NCI-H1048 (cell line): Measurements from ENCODE around the gene ATG101.

Source experiments
- DNase-seq: peaks from one replicate; lab custom pipeline; 2025; lab: John Stamatoyannopoulos, UW

ATG101 gene

DNA sequence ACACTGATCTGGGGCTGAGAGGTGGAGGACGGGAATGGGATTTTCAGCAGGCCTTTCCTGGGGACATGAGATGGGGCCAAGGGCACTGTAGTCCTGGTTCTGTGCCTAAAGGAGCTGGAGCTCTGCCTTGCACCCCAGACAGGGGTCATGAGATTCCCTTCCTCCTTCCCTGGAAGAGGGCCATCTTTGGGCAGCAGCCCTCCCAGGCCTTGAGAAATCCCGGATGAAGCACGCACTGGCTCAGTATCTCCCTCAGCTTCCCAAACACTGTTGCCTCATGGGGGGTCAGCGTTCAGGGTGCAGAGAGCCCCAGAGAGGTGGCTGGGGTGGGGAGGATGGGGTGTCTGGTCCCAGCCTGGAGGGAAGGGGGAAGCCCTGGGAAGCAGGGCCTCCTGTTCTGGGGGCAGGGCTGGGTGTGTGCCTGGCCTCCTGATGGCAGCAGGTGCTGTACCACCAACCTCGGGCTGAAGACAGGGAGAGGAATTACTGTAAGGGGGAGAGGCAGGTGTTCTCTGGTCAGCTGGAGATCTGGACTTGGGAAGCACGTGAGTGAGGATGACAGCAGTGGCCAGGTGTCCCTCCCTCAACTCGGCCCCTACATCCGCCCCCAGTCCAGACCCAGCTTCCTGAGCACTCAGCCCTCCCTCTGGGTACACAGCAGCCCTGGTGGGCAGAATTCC lies 26.9 kb upstream of the ATG101 start:
- DNase-seq: no peak

DNA sequence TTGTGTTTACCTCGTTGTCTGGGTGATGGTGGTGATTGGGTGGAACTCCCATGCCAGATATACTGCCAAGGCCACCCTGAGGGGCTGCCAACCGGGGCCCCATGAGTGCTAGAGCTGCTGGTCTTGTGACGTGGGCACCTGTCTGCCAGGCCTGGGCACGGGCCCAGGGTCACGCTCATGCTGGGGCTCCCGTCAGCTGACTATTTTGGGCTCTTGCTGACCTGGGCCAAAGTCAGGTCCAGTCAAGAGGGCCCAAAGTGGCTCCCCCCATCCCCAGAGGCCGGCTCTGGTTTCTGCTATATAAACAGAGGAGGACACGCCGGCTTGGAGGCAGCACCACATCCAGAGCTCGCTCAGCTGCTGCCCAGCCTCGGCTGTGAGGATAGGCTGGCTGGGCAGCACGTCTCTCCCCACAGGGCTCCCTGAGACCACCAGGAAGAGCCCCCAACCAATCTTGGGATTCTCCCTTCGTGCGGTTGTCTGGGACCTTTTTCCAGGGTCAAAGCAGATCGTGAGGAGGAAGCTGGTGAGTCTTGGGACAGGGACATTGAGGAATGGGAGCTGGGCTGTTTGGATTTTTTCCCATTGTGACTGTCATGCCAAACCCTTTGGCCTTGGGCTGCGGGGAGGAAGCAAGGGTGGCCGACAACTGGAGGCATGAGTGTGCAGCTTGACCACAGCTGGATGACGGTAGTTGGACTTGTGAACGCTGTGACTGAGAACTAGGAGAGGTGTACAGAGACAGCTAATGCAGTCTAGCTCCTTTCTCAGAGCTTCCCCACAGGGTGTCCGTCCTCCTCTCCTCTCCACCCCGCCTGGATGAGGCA lies 26.2 kb upstream of the ATG101 start:
- DNase-seq: no peak

DNA sequence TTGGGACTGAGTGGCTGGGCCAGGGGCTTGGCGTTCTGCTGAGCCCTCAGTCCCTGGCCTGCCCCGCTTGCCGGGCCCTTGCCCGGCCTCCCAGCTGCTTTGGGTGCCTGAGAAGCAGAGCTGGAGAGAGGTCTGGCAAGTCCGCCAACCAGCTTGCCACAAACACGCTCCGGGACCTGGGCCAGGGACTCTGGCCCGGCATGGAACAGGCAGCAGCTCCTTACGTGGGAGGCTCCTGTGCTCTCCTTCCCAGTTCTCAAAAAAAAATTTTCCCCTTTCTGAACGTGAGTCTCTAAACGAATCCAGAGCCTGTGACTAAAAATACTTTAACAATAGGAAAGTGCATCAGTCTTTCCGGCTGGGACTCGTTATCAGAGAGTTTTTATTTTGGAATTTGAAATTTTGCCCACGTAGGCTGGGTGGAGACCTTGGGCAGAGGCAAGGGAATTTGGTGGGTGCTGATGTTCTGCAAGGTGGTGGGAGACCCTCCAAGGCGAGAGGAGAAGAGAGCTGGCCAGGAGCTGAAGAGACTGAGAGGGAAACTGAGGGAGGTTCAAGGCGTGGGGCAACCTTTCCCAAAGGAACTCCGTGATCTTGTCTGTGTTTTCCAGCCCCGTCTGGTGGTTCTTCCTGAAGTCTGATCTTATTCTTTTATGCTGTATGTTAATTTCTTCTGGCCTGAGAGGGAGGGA lies 25.3 kb upstream of the ATG101 start:
- DNase-seq: no peak

DNA sequence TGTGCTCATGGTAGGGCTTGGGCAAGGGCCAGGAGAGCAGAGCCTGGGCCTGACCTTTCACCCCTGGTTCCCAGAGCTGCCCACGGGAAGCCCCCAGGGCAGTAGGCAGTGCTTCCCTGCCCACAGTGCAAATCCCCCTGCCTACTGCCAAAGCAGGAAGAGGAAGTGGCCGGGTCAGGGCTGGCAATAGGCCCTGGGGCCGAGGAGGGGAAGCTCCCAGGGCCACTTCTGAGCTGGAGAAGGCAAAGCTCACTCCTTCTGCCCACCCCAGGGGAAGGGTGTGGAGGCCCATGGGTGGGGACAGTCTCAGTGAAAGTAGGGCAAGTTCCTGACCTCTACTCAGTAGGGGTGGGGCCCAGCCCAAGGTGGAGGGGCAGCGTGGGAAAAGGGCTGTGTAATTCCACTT lies 24.0 kb upstream of the ATG101 start:
- no peak for DNase-seq

DNA sequence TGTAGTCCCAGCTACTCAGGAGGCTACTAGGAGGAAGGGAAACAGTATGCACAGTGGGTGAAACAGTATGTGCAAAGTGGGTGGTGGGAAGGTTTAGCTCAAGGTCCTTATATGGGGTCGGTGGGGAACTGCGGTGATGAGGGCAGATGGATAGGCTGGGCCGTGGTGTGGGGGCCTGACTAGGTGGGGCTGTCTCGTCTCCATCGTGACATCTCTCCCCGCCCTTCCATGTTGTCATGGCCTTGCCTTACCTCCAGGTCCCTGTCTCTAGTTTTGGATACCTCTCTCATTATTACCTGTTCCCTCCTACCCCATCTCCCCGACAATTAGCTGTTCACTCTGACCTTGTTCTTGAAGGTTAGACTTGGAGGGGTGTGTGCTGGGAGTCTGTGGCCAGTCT lies 22.9 kb upstream of the ATG101 start:
- no peak for DNase-seq

DNA sequence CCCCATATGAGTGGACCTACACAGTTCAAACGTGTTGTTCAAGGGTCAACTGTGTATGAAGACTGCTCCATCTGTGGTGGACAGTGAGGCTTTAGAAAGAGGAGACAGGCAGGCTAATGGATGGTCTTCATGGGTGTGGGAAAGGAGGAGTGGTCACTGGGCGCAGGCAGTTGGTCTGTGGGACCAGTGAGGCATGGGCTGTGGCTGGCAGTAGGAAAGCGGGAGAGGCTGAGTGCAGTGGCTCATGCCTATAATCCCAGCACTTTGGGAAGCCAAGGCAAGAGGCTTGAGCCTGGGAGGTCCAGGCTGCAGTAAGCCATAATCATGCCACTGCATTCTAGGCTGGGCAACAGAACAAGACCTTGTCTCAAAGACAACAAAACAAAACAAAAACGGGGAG lies 20.5 kb upstream of the ATG101 start:
- no peak for DNase-seq

DNA sequence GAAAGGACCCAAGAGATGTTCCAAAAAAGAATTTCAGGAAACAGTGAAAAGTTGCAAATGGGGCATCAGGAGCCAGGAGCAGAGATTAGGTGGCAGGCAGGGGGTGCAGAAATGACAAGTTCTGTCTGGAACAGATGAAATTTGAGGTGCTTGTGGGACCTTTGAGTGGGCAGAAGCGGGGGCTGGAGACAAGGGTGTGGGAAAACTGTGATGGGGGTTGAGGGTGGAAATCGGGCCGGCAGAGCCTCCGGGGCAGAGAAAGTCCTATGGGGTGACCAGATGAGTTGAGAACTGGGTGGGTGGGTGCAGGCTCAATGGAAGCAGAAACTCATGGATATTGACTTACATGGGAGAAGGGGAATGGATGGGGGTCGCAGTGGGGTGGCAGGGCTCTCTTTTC lies 20.1 kb upstream of the ATG101 start:
- no peak for DNase-seq

DNA sequence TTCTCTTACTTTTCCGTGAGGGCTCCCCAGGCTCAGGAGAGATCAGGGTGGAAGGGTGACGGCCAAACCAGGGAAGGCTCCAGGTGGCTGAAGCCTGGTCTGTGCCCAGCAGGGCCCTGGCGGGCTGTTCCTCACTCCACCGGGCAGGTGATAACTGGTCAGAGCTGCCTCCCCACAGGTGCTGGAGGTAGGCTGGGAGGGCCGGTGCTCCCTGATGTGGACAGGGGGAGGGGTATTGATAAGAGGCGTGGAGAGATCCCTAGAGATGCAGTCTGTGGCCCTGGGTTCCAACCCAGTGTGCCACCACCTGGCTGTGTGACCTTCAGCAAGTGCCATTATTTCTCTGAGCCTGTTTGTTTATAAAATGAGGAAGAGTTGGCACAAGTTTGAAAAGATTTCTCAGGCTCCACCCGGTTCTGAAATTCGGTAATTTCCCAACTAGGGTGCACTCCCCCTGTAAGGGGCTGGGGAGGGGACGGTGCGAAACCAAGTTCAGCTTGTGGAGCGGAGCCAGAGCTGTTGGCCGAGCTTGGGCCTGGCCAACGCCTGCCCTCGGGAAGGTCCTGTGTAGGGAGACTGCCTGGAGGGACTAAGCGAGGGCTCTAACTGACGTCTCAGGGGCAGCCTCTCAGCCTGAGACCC lies 19.5 kb upstream of the ATG101 start:
- no peak for DNase-seq

DNA sequence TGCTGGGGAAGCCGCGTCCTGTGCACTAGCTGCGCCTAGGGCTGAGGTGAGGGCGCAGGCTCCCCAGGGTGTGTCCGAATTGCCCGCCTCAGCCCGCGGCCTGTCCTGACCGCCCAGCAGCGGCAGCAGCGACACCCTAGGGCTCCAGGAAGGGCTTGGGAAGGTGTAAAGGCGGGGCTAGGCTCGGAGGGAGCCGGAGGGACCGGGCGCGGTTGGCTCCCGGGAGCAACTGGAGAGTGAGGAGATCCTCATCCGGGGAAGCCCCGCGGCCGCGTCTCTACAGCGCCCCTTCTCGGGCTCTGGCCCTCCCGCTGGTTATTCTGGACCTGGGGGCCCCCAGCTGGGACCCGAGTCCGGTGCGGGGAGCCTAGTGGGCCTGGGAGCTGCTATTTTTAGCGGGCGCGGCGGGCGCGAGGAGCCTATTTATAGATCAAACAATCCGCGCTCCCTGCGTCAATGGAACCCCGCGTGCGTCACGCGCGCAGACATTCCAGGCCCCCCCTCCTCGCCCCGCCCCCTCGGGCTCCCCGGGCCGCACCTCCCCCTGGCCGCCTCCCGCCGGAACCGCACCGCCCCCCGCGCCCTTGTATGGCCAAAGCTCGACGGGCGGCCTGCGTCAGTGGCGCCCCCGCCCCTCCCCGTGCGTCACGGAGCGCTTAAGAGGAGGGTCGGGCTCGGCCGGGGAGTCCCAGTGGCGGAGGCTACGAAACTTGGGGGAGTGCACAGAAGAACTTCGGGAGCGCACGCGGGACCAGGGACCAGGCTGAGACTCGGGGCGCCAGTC lies 18.8 kb upstream of the ATG101 start, which contains the start of gene NR4A1:
Gene NR4A1, plus strand, starts transcription at position 685 of the 784 bp plus-strand sequence. CDS start 2,887 bp downstream, outside the sequence.
- peak; percentile 88 for DNase-seq

DNA sequence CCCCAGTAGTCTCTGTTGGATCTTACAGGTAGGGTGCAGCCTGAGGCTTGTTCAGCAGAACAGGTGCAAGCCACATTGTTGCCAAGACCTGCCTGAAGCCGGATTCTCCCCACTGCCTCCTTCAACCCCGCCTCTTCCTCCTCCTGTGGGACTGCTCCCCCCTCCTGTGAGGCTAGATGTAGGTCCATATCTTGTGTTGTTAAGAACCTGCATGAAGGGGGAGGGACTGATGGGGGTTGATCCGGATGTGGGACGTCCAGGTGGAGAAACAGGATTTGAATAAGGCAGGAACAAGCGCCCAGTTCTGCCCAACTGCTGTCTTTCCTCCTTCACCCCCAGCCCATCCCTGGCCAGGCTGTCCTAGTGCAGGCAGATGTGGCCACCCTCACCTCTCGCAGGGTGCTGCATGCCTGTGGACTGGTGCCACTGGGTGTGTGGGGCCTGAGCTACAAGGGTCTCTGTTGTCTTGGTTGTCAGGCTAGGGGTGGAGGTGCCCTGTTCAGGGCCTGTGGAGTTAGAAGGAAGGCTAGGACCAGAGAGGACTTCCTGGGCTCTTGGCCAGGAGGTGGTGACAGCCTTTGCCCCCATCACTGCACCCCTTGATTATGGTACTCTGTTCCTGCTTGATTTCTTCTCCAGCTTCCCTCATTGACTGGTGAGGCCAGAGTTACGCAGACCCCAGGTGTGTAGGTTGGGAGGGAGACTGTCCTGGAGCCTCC lies 17.2 kb upstream of the ATG101 start:
- no peak for DNase-seq

DNA sequence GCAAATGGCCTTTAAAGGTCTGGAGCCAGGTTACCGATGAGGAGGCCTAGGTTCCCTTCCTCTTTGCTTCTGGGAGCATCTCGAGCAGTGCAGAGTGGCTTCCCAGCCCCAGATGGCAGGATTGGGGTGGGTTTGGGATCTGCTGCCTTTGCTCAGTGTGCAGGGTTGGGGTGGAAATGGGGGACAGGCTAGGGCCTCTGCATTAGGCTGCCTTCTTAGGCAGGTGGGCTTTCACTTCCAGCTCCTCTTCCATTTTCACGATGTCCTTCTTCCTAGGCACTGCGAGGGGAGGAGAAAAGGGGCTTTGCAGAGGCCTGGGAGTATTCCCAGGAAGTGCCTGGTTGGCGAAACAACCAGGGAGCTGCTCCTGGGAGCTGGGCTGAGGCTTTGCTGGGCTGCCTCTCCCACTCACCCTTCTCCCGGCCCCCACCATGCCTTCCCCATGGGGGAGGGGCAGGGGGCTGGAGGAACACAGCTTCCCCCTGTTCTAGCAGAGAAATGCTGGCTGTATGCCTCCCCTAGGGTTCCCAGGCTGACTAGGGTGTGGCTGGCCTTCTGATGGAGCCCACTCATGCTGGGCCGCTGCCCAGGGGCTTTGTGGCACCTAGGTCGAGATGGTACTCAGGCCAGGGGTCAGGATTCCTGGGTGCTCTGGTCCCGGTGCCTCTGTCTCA lies 16.1 kb upstream of the ATG101 start:
- DNase-seq: no peak

DNA sequence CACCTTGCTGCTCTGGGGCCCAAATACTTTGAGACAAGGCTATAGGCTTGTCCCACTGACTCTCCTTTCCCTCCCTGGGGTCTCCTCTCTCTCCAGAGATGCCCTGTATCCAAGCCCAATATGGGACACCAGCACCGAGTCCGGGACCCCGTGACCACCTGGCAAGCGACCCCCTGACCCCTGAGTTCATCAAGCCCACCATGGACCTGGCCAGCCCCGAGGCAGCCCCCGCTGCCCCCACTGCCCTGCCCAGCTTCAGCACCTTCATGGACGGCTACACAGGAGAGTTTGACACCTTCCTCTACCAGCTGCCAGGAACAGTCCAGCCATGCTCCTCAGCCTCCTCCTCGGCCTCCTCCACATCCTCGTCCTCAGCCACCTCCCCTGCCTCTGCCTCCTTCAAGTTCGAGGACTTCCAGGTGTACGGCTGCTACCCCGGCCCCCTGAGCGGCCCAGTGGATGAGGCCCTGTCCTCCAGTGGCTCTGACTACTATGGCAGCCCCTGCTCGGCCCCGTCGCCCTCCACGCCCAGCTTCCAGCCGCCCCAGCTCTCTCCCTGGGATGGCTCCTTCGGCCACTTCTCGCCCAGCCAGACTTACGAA lies 15.4 kb upstream of the ATG101 start:
- DNase-seq: no peak

DNA sequence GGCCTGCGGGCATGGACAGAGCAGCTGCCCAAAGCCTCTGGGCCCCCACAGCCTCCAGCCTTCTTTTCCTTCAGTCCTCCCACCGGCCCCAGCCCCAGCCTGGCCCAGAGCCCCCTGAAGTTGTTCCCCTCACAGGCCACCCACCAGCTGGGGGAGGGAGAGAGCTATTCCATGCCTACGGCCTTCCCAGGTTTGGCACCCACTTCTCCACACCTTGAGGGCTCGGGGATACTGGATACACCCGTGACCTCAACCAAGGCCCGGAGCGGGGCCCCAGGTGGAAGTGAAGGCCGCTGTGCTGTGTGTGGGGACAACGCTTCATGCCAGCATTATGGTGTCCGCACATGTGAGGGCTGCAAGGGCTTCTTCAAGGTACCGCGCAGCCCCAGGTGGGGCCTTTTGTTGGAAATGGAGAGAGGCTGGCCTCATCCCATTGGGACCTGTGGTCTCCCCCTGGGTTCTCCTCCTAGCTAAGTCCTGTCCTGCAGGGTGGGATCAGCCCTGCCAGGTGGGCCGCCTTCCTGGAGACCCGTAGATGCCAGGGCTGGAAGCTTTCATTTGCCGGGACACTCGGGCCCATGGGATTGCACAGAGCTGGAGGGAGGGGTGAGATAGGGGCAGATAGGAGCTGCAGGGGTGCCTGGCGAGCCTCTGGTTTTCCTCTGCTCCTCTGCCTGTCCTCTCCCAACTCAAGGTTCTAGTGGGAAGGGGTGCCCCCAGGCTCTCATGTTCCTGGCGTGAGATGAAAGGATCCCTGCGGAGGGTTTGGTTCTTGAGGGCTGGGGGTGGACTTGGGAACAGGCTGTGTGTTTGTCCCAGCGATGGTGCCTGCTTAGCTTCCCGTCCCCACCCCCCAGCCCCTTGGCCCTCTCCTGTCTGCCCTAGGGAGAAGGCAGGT lies 14.7 kb upstream of the ATG101 start:
- no peak for DNase-seq

DNA sequence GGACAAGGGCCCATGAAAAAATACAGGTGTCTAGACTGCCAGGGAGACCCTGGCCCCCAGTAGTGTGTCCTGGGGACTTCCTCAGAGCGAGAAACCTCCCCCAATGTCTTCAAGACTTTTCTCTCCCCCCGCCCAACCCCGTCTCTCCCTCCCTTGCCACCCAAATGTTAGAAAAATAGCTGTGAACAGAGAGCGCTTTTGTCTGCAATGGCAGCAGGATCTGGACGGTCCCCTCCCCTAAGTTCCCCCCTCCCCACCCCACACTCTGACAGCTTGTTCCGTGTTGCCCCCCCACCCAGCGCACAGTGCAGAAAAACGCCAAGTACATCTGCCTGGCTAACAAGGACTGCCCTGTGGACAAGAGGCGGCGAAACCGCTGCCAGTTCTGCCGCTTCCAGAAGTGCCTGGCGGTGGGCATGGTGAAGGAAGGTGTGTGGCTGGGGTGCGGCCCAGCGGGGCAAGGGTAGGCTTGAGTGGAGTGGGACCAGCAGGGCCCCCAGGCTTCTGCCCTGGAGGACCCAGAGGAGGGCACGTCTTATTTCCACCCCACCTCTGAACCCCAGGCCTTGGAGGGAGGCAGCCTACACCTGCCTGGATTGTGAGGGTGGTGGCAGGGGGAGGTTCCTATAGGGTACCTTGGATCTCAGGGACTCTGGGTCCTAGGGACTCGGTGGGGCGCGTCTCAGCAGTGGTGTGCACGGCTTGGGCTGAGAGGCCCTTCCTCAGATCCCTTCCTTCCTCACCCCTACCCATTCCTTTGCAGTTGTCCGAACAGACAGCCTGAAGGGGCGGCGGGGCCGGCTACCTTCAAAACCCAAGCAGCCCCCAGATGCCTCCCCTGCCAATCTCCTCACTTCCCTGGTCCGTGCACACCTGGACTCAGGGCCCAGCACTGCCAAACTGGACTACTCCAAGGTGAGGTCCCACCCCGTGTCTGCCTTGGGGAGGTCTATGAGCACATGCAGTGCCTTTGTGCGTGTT lies 13.8 kb upstream of the ATG101 start:
- no peak for DNase-seq

DNA sequence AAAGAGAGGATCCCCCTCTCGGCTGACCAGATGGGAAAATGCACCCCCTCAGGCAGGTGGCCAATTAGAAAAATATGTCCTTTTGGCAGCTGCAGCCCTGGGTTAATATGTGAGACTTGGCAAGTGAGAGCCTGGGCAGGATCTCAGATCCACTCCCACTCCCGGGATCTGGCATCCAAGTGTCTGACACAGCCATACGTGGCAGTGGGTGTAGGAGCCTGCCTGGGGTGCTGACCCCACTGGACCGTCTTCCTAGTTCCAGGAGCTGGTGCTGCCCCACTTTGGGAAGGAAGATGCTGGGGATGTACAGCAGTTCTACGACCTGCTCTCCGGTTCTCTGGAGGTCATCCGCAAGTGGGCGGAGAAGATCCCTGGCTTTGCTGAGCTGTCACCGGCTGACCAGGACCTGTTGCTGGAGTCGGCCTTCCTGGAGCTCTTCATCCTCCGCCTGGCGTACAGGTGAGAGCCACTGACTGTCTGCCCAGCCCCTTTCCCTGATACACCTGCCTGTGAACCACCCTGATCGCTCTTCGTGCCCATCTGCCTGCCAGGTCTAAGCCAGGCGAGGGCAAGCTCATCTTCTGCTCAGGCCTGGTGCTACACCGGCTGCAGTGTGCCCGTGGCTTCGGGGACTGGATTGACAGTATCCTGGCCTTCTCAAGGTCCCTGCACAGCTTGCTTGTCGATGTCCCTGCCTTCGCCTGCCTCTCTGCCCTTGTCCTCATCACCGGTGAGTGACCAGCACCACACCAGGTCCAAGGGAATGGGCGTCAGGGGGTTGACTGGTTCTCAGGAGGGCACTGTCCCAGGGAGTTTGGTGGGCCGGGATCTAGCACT lies 12.8 kb upstream of the ATG101 start:
- DNase-seq: no peak

DNA sequence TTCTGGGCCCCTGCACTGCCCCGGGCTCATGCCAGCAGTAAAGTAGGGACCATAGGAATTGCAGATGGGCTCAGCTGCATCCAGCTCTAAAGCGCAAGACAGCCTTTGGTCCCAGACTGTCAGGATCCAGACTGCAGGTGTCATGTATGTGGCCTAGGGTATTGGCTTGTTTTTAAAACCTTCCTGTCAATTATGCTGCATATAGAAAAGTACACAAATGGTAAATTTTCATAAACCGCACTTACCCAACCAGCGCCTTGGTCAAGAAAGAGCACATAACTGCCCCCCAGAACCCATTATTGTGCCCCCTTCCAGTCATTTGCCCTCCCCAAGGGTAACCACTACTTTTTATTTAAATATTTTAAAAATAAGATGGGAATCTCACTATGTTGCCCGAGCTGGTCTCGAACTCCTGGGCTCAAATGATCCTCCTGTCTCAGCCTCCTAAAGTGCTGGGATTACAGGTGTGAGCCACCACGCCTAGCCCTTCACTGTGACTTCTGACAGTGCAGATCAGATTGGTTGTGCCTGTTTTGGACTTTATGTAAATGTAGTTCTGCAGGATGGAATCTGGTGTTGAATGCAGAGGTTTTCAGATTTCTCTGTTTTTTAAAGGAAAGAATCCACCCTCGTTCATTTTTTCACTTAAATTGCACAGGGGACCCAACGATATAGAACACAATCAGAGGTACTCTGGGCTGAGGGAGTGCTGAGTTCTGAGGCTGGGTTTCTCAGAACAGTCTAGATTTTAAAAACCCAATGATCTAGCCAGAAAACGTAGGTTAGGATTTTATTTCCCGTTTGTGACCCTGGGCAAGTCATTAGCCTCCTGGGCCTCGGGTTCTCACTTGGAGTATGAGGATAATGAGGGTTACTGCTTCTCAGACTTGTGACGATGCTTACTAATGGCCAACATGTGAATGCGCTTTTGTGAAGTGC lies 11.9 kb upstream of the ATG101 start:
- no peak for DNase-seq
